IMR-90 (cell line): ENCODE results near the gene COQ4. TPM values are rescaled to one million over a fixed set of nuclear protein-coding genes. Genes with fewer than 3 reads are reported as not detected.

Source experiments
- ATAC-seq: fragments of 200-7000 bp; cut with Tn5 transposase; 2 replicates; pipeline ENCODE4 v1.9.1; 2020; ENCODE audit warnings: low read depth, mild to moderate bottlenecking, moderate library complexity
- BruUV-seq: library from RNA; stranded (reverse); fragments of 400-500 nt; replicated peaks from 2 replicates; lab custom pipeline; 2021; lab: Mats Ljungman, UMichigan
- CTCF ChIA-PET: fragments of 300-600 bp; formaldehyde crosslinking; extraction: SDS; loops from one replicate; lab custom pipeline; 2021; ENCODE audit warnings: antibody characterized with exemption; lab: Yijun Ruan, JAX
- POLR2A ChIA-PET: fragments of 300-600 bp; sonication (Branson Sonifier 250); formaldehyde crosslinking; loops from one replicate; lab custom pipeline; 2022; ENCODE audit warnings: antibody characterized with exemption; ENCODE audit not compliant: unreplicated experiment; lab: Charles Lee
- DNase-seq: peaks from one replicate; pipeline ENCODE4 v3.0.0; 2013
- H2AFZ ChIP-seq: replicated peaks from 2 replicates; pipeline ENCODE3; 2013; ENCODE audit warnings: low read length, mild to moderate bottlenecking; ENCODE audit not compliant: poor library complexity
- H2AK5ac ChIP-seq: 2 replicates; pipeline ENCODE4 v1.6.1; 2013; ENCODE audit warnings: low read depth, low read length, inconsistent platforms
- H2AK9ac ChIP-seq: replicated peaks from 2 replicates; pipeline ENCODE3; 2013; ENCODE audit warnings: mild to moderate bottlenecking, low read depth, low read length, moderate library complexity; ENCODE audit not compliant: poor library complexity
- H2BK120ac ChIP-seq: 2 replicates; pipeline ENCODE4 v1.6.1; 2013; ENCODE audit warnings: low read depth, low read length, inconsistent platforms
- H2BK15ac ChIP-seq: 3 replicates; pipeline ENCODE4 v1.6.1; 2013; ENCODE audit warnings: low read depth, low read length, inconsistent platforms
- H2BK20ac ChIP-seq: 2 replicates; pipeline ENCODE4 v1.6.1; 2013; ENCODE audit warnings: low read depth, mild to moderate bottlenecking, inconsistent platforms, low read length, moderate library complexity
- H2BK5ac ChIP-seq: 2 replicates; pipeline ENCODE4 v1.6.1; 2013; ENCODE audit warnings: mild to moderate bottlenecking, low read depth, low read length, inconsistent platforms; ENCODE audit not compliant: poor library complexity, severe bottlenecking
- H3K14ac ChIP-seq: replicated peaks from 2 replicates; pipeline ENCODE4 v1.6.1; 2013; ENCODE audit warnings: low read depth, low read length, inconsistent platforms
- H3K18ac ChIP-seq: 2 replicates; pipeline ENCODE4 v1.6.1; 2013; ENCODE audit warnings: low read depth, low read length, control low read depth
- H3K23ac ChIP-seq: 2 replicates; pipeline ENCODE4 v1.6.1; 2013; ENCODE audit warnings: low read depth, low read length, inconsistent platforms
- H3K27ac ChIP-seq: 2 replicates; pipeline ENCODE4 v1.5.1; 2013; ENCODE audit warnings: mild to moderate bottlenecking, control low read depth, low read length; ENCODE audit not compliant: insufficient read depth
- H3K27me3 ChIP-seq: 2 replicates; pipeline ENCODE4 v1.6.1; 2013; ENCODE audit warnings: low read length; ENCODE audit not compliant: control insufficient read depth, insufficient read depth
- H3K36me3 ChIP-seq: 2 replicates; pipeline ENCODE4 v1.6.1; 2013; ENCODE audit warnings: low read length, mixed read lengths; ENCODE audit not compliant: control insufficient read depth, insufficient read depth
- H3K4ac ChIP-seq: 2 replicates; pipeline ENCODE4 v1.6.1; 2013; ENCODE audit warnings: low read depth, low read length, inconsistent platforms
- H3K4me1 ChIP-seq: 2 replicates; pipeline ENCODE4 v1.6.1; 2013; ENCODE audit warnings: low read length, mixed read lengths; ENCODE audit not compliant: control insufficient read depth, insufficient read depth
- H3K4me2 ChIP-seq: 2 replicates; pipeline ENCODE4 v1.6.1; 2013; ENCODE audit warnings: low read depth, mild to moderate bottlenecking, control low read depth, low read length, moderate library complexity
- H3K4me3 ChIP-seq: 2 replicates; pipeline ENCODE4 v1.5.1; 2013; ENCODE audit warnings: low read depth, mild to moderate bottlenecking, control low read depth, low read length, moderate library complexity; ENCODE audit not compliant: insufficient read depth
- H3K56ac ChIP-seq: 2 replicates; pipeline ENCODE4 v1.6.1; 2013; ENCODE audit warnings: low read length, inconsistent platforms; ENCODE audit not compliant: insufficient read depth; ENCODE audit errors: extremely low read depth
- H3K79me1 ChIP-seq, 2 experiments: 2 replicates each; pipeline ENCODE4 v1.6.1; 2013; ENCODE audit warnings: low read length in 2 of 2, inconsistent platforms in 1 of 2, low read depth in 1 of 2
- H3K9ac ChIP-seq: 2 replicates; pipeline ENCODE4 v1.6.1; 2013; ENCODE audit warnings: low read depth, low read length, control low read depth
- H3K9me1 ChIP-seq: 2 replicates; pipeline ENCODE4 v1.6.1; 2013; ENCODE audit warnings: low read length, inconsistent platforms; ENCODE audit not compliant: insufficient read depth
- H3K9me3 ChIP-seq: 2 replicates; pipeline ENCODE4 v1.6.1; 2013; ENCODE audit warnings: low read length; ENCODE audit not compliant: control insufficient read depth, insufficient read depth
- H4K20me1 ChIP-seq: 2 replicates; pipeline ENCODE4 v1.6.1; 2013; ENCODE audit warnings: low read length, inconsistent platforms; ENCODE audit not compliant: insufficient read depth
- H4K5ac ChIP-seq: 2 replicates; pipeline ENCODE4 v1.6.1; 2013; ENCODE audit warnings: mild to moderate bottlenecking, low read depth, low read length, control low read depth
- H4K8ac ChIP-seq, 2 experiments: 2 replicates each; pipeline ENCODE4 v1.6.1; 2013; ENCODE audit warnings: low read depth in 2 of 2, low read length in 2 of 2, control low read depth in 1 of 2, inconsistent platforms in 1 of 2
- H4K91ac ChIP-seq: 2 replicates; pipeline ENCODE4 v1.6.1; 2013; ENCODE audit warnings: low read depth, low read length, inconsistent platforms; ENCODE audit not compliant: insufficient read depth
- BHLHE40 ChIP-seq: fragments of 150-350 bp; IDR thresholded peaks from 2 replicates; pipeline ENCODE4 v1.6.1; 2016; ENCODE audit warnings: mild to moderate bottlenecking, low read depth, low read length
- CEBPB ChIP-seq: IDR thresholded peaks from 2 replicates; pipeline ENCODE4 v1.6.1; 2012; ENCODE audit warnings: low read depth, low read length, improper control_type of control experiment
- CHD1 ChIP-seq: IDR thresholded peaks from 2 replicates; pipeline ENCODE4 v1.6.1; 2012; ENCODE audit warnings: low read depth, low read length, improper control_type of control experiment
- CTCF ChIP-seq: conservative IDR thresholded peaks from 2 replicates; pipeline ENCODE4 v1.5.1; 2012; ENCODE audit warnings: mild to moderate bottlenecking, low read depth, low read length, improper control_type of control experiment
- ELK1 ChIP-seq: fragments of 150-350 bp; IDR thresholded peaks from 2 replicates; pipeline ENCODE4 v1.6.1; 2016; ENCODE audit warnings: low read depth, mild to moderate bottlenecking, low read length, moderate library complexity, borderline replicate concordance
- FOS ChIP-seq: fragments of 150-350 bp; IDR thresholded peaks from 2 replicates; pipeline ENCODE4 v1.6.1; 2016; ENCODE audit warnings: low read depth, low read length
- MAFK ChIP-seq: IDR thresholded peaks from 2 replicates; pipeline ENCODE4 v1.6.1; 2012; ENCODE audit warnings: low read depth, low read length, improper control_type of control experiment
- MAZ ChIP-seq: IDR thresholded peaks from 2 replicates; pipeline ENCODE4 v1.6.1; 2012; ENCODE audit warnings: low read depth, mild to moderate bottlenecking, low read length, improper control_type of control experiment, moderate library complexity, borderline replicate concordance
- MXI1 ChIP-seq: IDR thresholded peaks from 2 replicates; pipeline ENCODE4 v1.6.1; 2012; ENCODE audit warnings: low read depth, mild to moderate bottlenecking, low read length, moderate library complexity, borderline replicate concordance
- NFE2L2 ChIP-seq: fragments of 150-350 bp; IDR thresholded peaks from 2 replicates; pipeline ENCODE4 v1.6.1; 2016; ENCODE audit warnings: low read depth, mild to moderate bottlenecking, low read length
- POLR2A ChIP-seq: IDR thresholded peaks from 2 replicates; pipeline ENCODE4 v1.6.1; 2012; ENCODE audit warnings: mild to moderate bottlenecking, low read depth, low read length
- RAD21 ChIP-seq: IDR thresholded peaks from 2 replicates; pipeline ENCODE4 v1.6.1; 2012; ENCODE audit warnings: low read length, improper control_type of control experiment
- RCOR1 ChIP-seq: IDR thresholded peaks from 2 replicates; pipeline ENCODE4 v1.6.1; 2012; ENCODE audit warnings: mild to moderate bottlenecking, low read length, improper control_type of control experiment; ENCODE audit not compliant: insufficient replicate concordance
- RFX5 ChIP-seq: IDR thresholded peaks from 2 replicates; pipeline ENCODE4 v1.8.0; 2012; ENCODE audit warnings: low read depth, mild to moderate bottlenecking, low read length, moderate library complexity
- SMC3 ChIP-seq: fragments of 150-350 bp; IDR thresholded peaks from 2 replicates; pipeline ENCODE4 v1.6.1; 2016; ENCODE audit warnings: low read depth, mild to moderate bottlenecking, antibody characterized with exemption, low read length, moderate library complexity
- USF2 ChIP-seq: fragments of 150-350 bp; IDR thresholded peaks from 2 replicates; pipeline ENCODE4 v1.6.1; 2017; ENCODE audit warnings: mild to moderate bottlenecking, antibody characterized with exemption, low read length, low read depth
- WGBS, 2 experiments: methylation state at CpG; one replicate each; pipeline versions ENCODE4 v1.1.5 to v1.1.7; 2013; ENCODE audit warnings: missing lambda C conversion rate in 2 of 2; ENCODE audit not compliant: insufficient read length in 1 of 2; ENCODE audit errors: extremely low coverage in 2 of 2; 5-methylcytosine and 5-hydroxymethylcytosine counted together
- dilution Hi-C: fragments of 300-500 bp; cut with HindIII; formaldehyde crosslinking; loops from one replicate; pipeline ENCODE4 v1.14.3; 2018; ENCODE audit warnings: low sequenced_read_pairs; ENCODE audit not compliant: unreplicated experiment
- in situ Hi-C: fragments of 300-500 bp; cut with MboI; formaldehyde crosslinking; loops from 3 replicates; pipeline ENCODE4 v1.14.3; 2019; ENCODE audit warnings: low sequenced_read_pairs, inconsistent platforms, mixed read lengths
- intact Hi-C: fragments of 100-400 bp; cut with micrococcal nuclease; formaldehyde crosslinking; loops from 2 replicates; pipeline ENCODE4 v1.10.0; 2022
- polyA plus RNA-seq, 3 experiments: library from polyadenylated mRNA; depleted of rRNA; stranded (reverse); fragments of >200 nt; gene quantifications; 2 replicates each; pipeline ENCODE4 v1.2.3, GENCODE V29; 2012; ENCODE audit warnings: low replicate concordance in 1 of 3
- total RNA-seq: library from RNA; depleted of rRNA; stranded (reverse); fragments of >200 nt; gene quantifications from 2 replicates; pipeline ENCODE4 v1.2.3, GENCODE V29; 2012

Gene COQ4
- total and polyA plus RNA-seq, 2 of the 4 experiments (the other 2 are of a cell fraction) = 20.1 to 41.4 TPM

- H3K79me1 ChIP-seq = peaks cover 10 to 31% of the 10 kb centered on the region in 2 experiments
- no peaks in the 10 kb centered on the region for H4K20me1 ChIP-seq
- H3K4me1 ChIP-seq = peaks cover 1% of the 10 kb centered on the region; the same call in 1 of the 2 replicates
- no peak overlapping the region for H3K18ac ChIP-seq
- H2BK120ac ChIP-seq = no peak overlapping the region
- H3K56ac ChIP-seq = no peak overlapping the region
- no peak overlapping the region for H3K4ac ChIP-seq
- no CpG with 5 or more reads among the region's 6 CpGs for WGBS, 2 experiments
- H4K8ac ChIP-seq = peak overlapping the region in 1 of 2 experiments; percentile 35; a peak in 1 of 4 replicates
- TF ChIP-seq FOS = no peak
- no peak for TF ChIP-seq MXI1
- no peak for TF ChIP-seq POLR2A
- no peak for TF ChIP-seq NFE2L2
- TF ChIP-seq RFX5 = no peak
- no peak for TF ChIP-seq CHD1
- TF ChIP-seq USF2 = no peak
- no peak for TF ChIP-seq MAZ
- TF ChIP-seq BHLHE40 = no peak
- TF ChIP-seq CTCF = no peak
- no peak for TF ChIP-seq SMC3
- no peak for TF ChIP-seq RCOR1
- no peak for TF ChIP-seq MAFK
- no peak for TF ChIP-seq CEBPB
- TF ChIP-seq ELK1 = no peak
- TF ChIP-seq RAD21 = no peak
- peak; percentile 76 for DNase-seq
- CTCF ChIA-PET = interaction anchor here (1.2 kb wide), 1 partner anchor 59 kb away, joined by 3 read pairs; no protein-coding TSS in a partner anchor
- POLR2A ChIA-PET = no interaction called here
- H3K9me3 ChIP-seq = no peaks in the 10 kb centered on the region
- H3K27ac ChIP-seq = no peak overlapping the region
- no peak for ATAC-seq
- intact Hi-C loops (no loop called here), dilution Hi-C loops (no loop called here), in situ Hi-C loops (no loop called here)
- H4K91ac ChIP-seq = no peak overlapping the region
- H3K4me3 ChIP-seq = no peak overlapping the region
- no TSS peak for BruUV-seq
- no peak overlapping the region for H2BK20ac ChIP-seq
- H2AK9ac ChIP-seq = no peak overlapping the region
- H3K23ac ChIP-seq = 0 out of 2 replicates have a peak overlapping the region, but pooled peaks have one; percentile 8
- H3K9me1 ChIP-seq = peaks cover 7% of the 10 kb centered on the region
- no peak overlapping the region for H3K4me2 ChIP-seq
- peaks cover 16% of the 10 kb centered on the region for H3K36me3 ChIP-seq
- no peaks in the 10 kb centered on the region for H3K27me3 ChIP-seq
- peak overlapping the region; percentile 1 for H2BK5ac ChIP-seq
- no peak overlapping the region for H3K9ac ChIP-seq
- H2AK5ac ChIP-seq = no peak overlapping the region
- H2BK15ac ChIP-seq = no peak overlapping the region
- no peak overlapping the region for H4K5ac ChIP-seq
- H2AFZ ChIP-seq = no peak overlapping the region
- H3K14ac ChIP-seq = no peak overlapping the region
Measured at GRCh38 chr9:128282500-128282899, 40.1 kb upstream of the COQ4 start.
